Endodermal cell (in vitro differentiated cells): ENCODE data around the gene LMX1A. TPM values are rescaled to one million over a fixed set of nuclear protein-coding genes. Genes with fewer than 3 reads are reported as not detected.

Source experiments
- DNase-seq: peaks from one replicate; pipeline ENCODE4 v3.0.0-alpha.2; 2017
- H3K27ac ChIP-seq: 2 replicates; pipeline ENCODE4 v1.5.1; 2013; ENCODE audit warnings: mild to moderate bottlenecking, low read depth, low read length, moderate library complexity
- H3K27me3 ChIP-seq: 2 replicates; pipeline ENCODE4 v1.6.1; 2013; ENCODE audit warnings: mild to moderate bottlenecking, low read length, moderate library complexity; ENCODE audit not compliant: insufficient read depth, control insufficient read depth, poor library complexity, severe bottlenecking
- H3K36me3 ChIP-seq: 2 replicates; pipeline ENCODE4 v1.7.0; 2013; ENCODE audit warnings: mild to moderate bottlenecking, low read length, moderate library complexity; ENCODE audit not compliant: control insufficient read depth, insufficient read depth
- H3K4me1 ChIP-seq: one replicate; pipeline ENCODE4 v1.7.0; 2013; ENCODE audit warnings: low read length; ENCODE audit not compliant: control insufficient read depth, insufficient read depth
- H3K4me3 ChIP-seq: 2 replicates; pipeline ENCODE4 v1.5.1; 2013; ENCODE audit warnings: mild to moderate bottlenecking, low read length, moderate library complexity
- H3K9ac ChIP-seq: 2 replicates; pipeline ENCODE4 v1.6.1; 2013; ENCODE audit warnings: mild to moderate bottlenecking, low read length, moderate library complexity; ENCODE audit not compliant: poor library complexity, severe bottlenecking; ENCODE audit errors: extremely low read depth
- H3K9me3 ChIP-seq: 2 replicates; pipeline ENCODE4 v1.6.1; 2013; ENCODE audit warnings: mild to moderate bottlenecking, low read length, moderate library complexity; ENCODE audit not compliant: control insufficient read depth
- H3K27ac Mint-ChIP-seq: 2 replicates; pipeline ENCODE4 v1.8.0; 2020; ENCODE audit warnings: mixed read lengths
- H3K27me3 Mint-ChIP-seq: 2 replicates; pipeline ENCODE4 v1.8.0; 2021; ENCODE audit warnings: mild to moderate bottlenecking, mixed read lengths; ENCODE audit not compliant: insufficient read depth
- H3K36me3 Mint-ChIP-seq: 2 replicates; pipeline ENCODE4 v1.8.0; 2020; ENCODE audit warnings: low read depth, mixed read lengths
- H3K4me1 Mint-ChIP-seq: 2 replicates; pipeline ENCODE4 v1.8.0; 2020; ENCODE audit warnings: mixed read lengths
- H3K4me3 Mint-ChIP-seq: 2 replicates; pipeline ENCODE4 v1.8.0; 2020; ENCODE audit warnings: mild to moderate bottlenecking, moderate library complexity, mixed read lengths
- H3K9me3 Mint-ChIP-seq: 2 replicates; pipeline ENCODE4 v1.8.0; 2020; ENCODE audit warnings: mild to moderate bottlenecking, mixed read lengths
- CTCF ChIP-seq: fragments of 200-600 bp; sonication (generic); conservative IDR thresholded peaks from 2 replicates; pipeline ENCODE4 v1.5.0; 2021; ENCODE audit warnings: antibody characterized with exemption, mild to moderate bottlenecking
- WGBS, 2 experiments: methylation state at CpG; one replicate each; pipeline versions ENCODE4 v1.1.5 to v1.1.7; 2013; ENCODE audit warnings: missing lambda C conversion rate in 2 of 2, mixed read lengths in 1 of 2; ENCODE audit not compliant: insufficient coverage in 1 of 2, insufficient read length in 1 of 2; 5-methylcytosine and 5-hydroxymethylcytosine counted together
- total RNA-seq, 2 donors: library from RNA; stranded (reverse); fragmentation: NEBNext Ultra II Directional in 1 of 2; extraction: Animal tissue kit (Norgen Biotek cat#: 25700) in 1 of 2; gene quantifications; 2 replicates in 1 of 2; 3 replicates in 1 of 2; pipeline ENCODE4 v1.2.1, GENCODE V29; 2021

LMX1A gene
- total RNA-seq, 2 donors from 2014 or later, result 0.13 to 1.6 TPM

- no peak for DNase-seq
- no peak for TF ChIP-seq CTCF
- H3K27ac Mint-ChIP-seq, result no peak overlapping the region
- peaks cover 8% of the 10 kb centered on the region for H3K4me1 ChIP-seq
- H3K9ac ChIP-seq, result no peak overlapping the region
- H3K36me3 ChIP-seq, result no peaks in the 10 kb centered on the region
- H3K27me3 ChIP-seq, result peaks cover 27% of the 10 kb centered on the region
- no peaks in the 10 kb centered on the region for H3K36me3 Mint-ChIP-seq
- H3K4me3 ChIP-seq, result no peak overlapping the region
- peaks cover 13% of the 10 kb centered on the region for H3K4me1 Mint-ChIP-seq
- H3K9me3 ChIP-seq, result no peaks in the 10 kb centered on the region
- 70 to 88% methylated on average over 2 to 3 of the region's 3 CpGs for WGBS, 2 experiments
- peaks cover 64% of the 10 kb centered on the region for H3K27me3 Mint-ChIP-seq
- no peak overlapping the region for H3K27ac ChIP-seq
- peaks cover 9% of the 10 kb centered on the region for H3K9me3 Mint-ChIP-seq
- no peak overlapping the region for H3K4me3 Mint-ChIP-seq
These were observed 96.6 kb downstream of the LMX1A start for GRCh38 chr1:165259706-165260428.

GRCh38 chr1:165259236-165259635, 97.3 kb downstream of the LMX1A start:
- Mint-ChIP-seq H3K4me1 (peaks cover 20% of the 10 kb centered on the region), H3K4me3 (no peak overlapping the region), H3K9me3 (peaks cover 9% of the 10 kb centered on the region), H3K27me3 (peaks cover 70% of the 10 kb centered on the region), H3K27ac (no peak overlapping the region), H3K36me3 (no peaks in the 10 kb centered on the region)
- no peak overlapping the region for H3K4me3 ChIP-seq
- peaks cover 31% of the 10 kb centered on the region for H3K27me3 ChIP-seq
- H3K36me3 ChIP-seq, result no peaks in the 10 kb centered on the region
- H3K9me3 ChIP-seq, result no peaks in the 10 kb centered on the region
- DNase-seq, result no peak
- no peak overlapping the region for H3K27ac ChIP-seq
- peaks cover 8% of the 10 kb centered on the region for H3K4me1 ChIP-seq
- no peak overlapping the region for H3K9ac ChIP-seq
- 90 to 100% methylated on average over 2 of the region's 2 CpGs for WGBS, 2 experiments
- no peak for TF ChIP-seq CTCF

GRCh38 chr1:165257969-165258459, 98.5 kb downstream of the LMX1A start:
- Mint-ChIP-seq H3K36me3 (no peaks in the 10 kb centered on the region), H3K4me3 (no peak overlapping the region), H3K27me3 (peaks cover 65% of the 10 kb centered on the region), H3K9me3 (peaks cover 9% of the 10 kb centered on the region), H3K4me1 (peaks cover 31% of the 10 kb centered on the region), H3K27ac (no peak overlapping the region)
- Histone ChIP-seq H3K4me1 (peaks cover 14% of the 10 kb centered on the region), H3K27me3 (peaks cover 31% of the 10 kb centered on the region), H3K36me3 (no peaks in the 10 kb centered on the region), H3K27ac (no peak overlapping the region), H3K4me3 (no peak overlapping the region), H3K9me3 (no peaks in the 10 kb centered on the region), H3K9ac (no peak overlapping the region)
- WGBS, 2 experiments, result 65 to 66% methylated on average over 2 to 3 of the region's 3 CpGs
- peak; percentile 94 for TF ChIP-seq CTCF
- peak; percentile 96 for DNase-seq
